ENCODE measurements around the gene ANXA8. TPM values are rescaled to one million over a fixed set of nuclear protein-coding genes. Genes with fewer than 3 reads are reported as not detected.

The ANXA8 gene
- total and polyA plus RNA-seq, 2 of the 13 experiments (the other 11 are each of a cell fraction or from before 2014, with no cell fraction given) = not detected

DNA sequence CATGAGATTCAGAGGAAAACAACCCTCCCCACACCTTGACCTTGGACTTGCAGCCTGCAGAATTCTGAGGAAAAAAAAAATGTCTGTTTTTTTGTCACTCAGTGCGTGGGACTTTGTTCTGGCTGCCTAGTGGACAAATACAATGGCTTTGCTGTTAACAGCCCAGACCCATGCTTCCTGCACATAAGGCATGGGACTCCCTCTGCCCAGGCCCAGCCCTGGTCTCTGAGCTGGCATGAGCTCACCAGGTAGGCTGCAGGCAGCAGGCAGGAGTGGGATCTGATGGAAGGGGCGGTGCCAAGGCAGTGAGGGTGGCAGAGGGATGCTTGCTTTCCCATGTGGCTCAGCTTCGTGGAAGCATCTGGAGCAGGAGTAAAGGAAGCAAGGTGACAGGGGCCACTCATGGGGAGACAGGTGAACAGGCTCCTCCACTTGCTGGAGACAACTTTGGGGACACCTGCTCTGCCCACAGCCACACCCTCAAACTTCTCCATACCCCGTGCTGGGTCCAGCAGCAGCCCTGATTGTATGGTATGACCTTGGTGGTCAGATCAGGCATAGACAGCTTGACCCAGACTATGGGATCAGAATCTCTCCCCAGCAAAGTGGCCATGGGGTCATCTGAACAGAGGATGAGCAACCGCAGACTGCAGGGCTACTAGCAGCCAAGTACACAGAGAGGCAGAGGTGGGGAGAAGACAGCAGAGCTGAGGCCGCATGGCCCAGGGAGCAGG, 27.0 kb downstream of the ANXA8 start:
- intact Hi-C loops (cut with micrococcal nuclease; ENCODE audit: unreplicated experiment) = no loop called here
- Histone ChIP-seq H4K20me1 (ENCODE audit: insufficient read depth, low read length) (no peaks in the 10 kb centered on the region), H3K4me1 (ENCODE audit: insufficient read depth, low read length) (peaks cover 33% of the 10 kb centered on the region), H3K79me2 (ENCODE audit: insufficient read depth, low read length) (no peaks in the 10 kb centered on the region), H2AFZ (ENCODE audit: low read length) (no peak overlapping the region), H3K9me3 (ENCODE audit: low read length) (no peaks in the 10 kb centered on the region), H3K27me3 (ENCODE audit: control insufficient read depth in 1 of 2, insufficient read depth in 2 of 2, low read length in 2 of 2) (peaks cover 5 to 21% of the 10 kb centered on the region in 2 experiments; a peak in 4 of 5 replicates), H3K4me2 (ENCODE audit: low read depth, low read length) (peak overlapping the region; percentile 19; the same call in 1 of the 2 replicates), H3K4me3 (replicated peaks in 1 of 3; ENCODE audit: insufficient read depth in 1 of 3, low read depth in 2 of 3, low read length in 3 of 3) (0 out of 6 replicates have a peak overlapping the region, but pooled peaks of 1 of the 3 experiments have one; percentile 17), H3K36me3 (replicated peaks in 1 of 2; ENCODE audit: control insufficient read depth in 1 of 2, insufficient read depth in 2 of 2, low read length in 2 of 2) (no peaks in the 10 kb centered on the region), H3K27ac (ENCODE audit: extremely low read length, insufficient read depth, low read length) (no peak overlapping the region), H3K9ac (ENCODE audit: insufficient read depth, low read depth, low read length) (no peak overlapping the region)
- ChIA-PET POLR2A (no interaction called here), CTCF (ENCODE audit: low intra/inter-chr PET ratio, low total read pairs) (no interaction called here)
- no TSS peak for BruUV-seq (replicated peaks)
- no peak for FAIRE-seq
- in situ Hi-C loops (cut with HindIII; ENCODE audit: extremely low pct_ligation_motif_present, low pct_unique_long_range_greater_than_20kb) = no loop called here
- DNase-seq (ENCODE audit: low spot score) = peak; percentile 44
- WGBS (ENCODE audit: low lambda C conversion rate) = 29% methylated on average over 5 of the region's 6 CpGs
- peak; percentile 50 for ATAC-seq
- TF ChIP-seq SIN3A (IDR thresholded peaks at IDR 0.05; ENCODE audit: borderline replicate concordance, low read depth, low read length) = no peak
- TF ChIP-seq ZBED4 (CRISPR knock-in tag; IDR thresholded peaks at IDR 0.05; ENCODE audit: borderline replicate concordance) = no peak
- TF ChIP-seq MTERF4 (CRISPR knock-in tag; IDR thresholded peaks at IDR 0.05) = no peak
- TF ChIP-seq RFXANK (CRISPR knock-in tag; IDR thresholded peaks at IDR 0.05) = no peak
- 0 out of 2 replicates have a peak, but pooled peaks have one; percentile 28 for TF ChIP-seq ZFX (CRISPR knock-in tag; IDR thresholded peaks at IDR 0.05; ENCODE audit: low read depth)
- TF ChIP-seq ZNF362 (CRISPR knock-in tag; IDR thresholded peaks at IDR 0.05; ENCODE audit: borderline replicate concordance) = peak; percentile 88; the same call in 1 of the 2 replicates
- peak; percentile 90 for TF ChIP-seq HNRNPL (IDR thresholded peaks at IDR 0.05; ENCODE audit: low read depth, low read length)
- TF ChIP-seq ZNF441 (CRISPR knock-in tag; IDR thresholded peaks at IDR 0.05; ENCODE audit: borderline replicate concordance) = no peak
- no peak for TF ChIP-seq KLF12 (CRISPR knock-in tag; IDR thresholded peaks at IDR 0.05; ENCODE audit: borderline replicate concordance)
- TF ChIP-seq MATR3 (CRISPR knock-in tag; IDR thresholded peaks at IDR 0.05) = no peak
- no peak; the same call in 1 of the 2 replicates for TF ChIP-seq TBX2 (CRISPR knock-in tag; IDR thresholded peaks at IDR 0.05; ENCODE audit: borderline replicate concordance)
- TF ChIP-seq ZNF30 (CRISPR knock-in tag; IDR thresholded peaks at IDR 0.05) = no peak
- TF ChIP-seq BRD4 (CRISPR knock-in tag; IDR thresholded peaks at IDR 0.05) = no peak
- TF ChIP-seq GABPB1 (CRISPR knock-in tag; IDR thresholded peaks at IDR 0.05) = 0 out of 2 replicates have a peak, but pooled peaks have one; percentile 13
- TF ChIP-seq, protein P1, sequence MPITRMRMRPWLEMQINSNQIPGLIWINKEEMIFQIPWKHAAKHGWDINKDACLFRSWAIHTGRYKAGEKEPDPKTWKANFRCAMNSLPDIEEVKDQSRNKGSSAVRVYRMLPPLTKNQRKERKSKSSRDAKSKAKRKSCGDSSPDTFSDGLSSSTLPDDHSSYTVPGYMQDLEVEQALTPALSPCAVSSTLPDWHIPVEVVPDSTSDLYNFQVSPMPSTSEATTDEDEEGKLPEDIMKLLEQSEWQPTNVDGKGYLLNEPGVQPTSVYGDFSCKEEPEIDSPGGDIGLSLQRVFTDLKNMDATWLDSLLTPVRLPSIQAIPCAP (CRISPR knock-in tag; IDR thresholded peaks at IDR 0.05; ENCODE audit: low read depth) = no peak
- TF ChIP-seq CEBPB (IDR thresholded peaks at IDR 0.05; ENCODE audit: borderline replicate concordance, low read depth, low read length) = no peak
- no peak for TF ChIP-seq JUND (CRISPR knock-in tag; IDR thresholded peaks at IDR 0.05)
- no peak for TF ChIP-seq ZNF672 (CRISPR knock-in tag; IDR thresholded peaks at IDR 0.05)
